GM18519 (cell line): ENCODE data around the gene OBP2A.

Experiments
- ATAC-seq: cut with Tn5 transposase; IDR thresholded peaks from one replicate; pipeline ENCODE4 v1.9.1; 2021; ENCODE audit warnings: mild to moderate bottlenecking, moderate library complexity; ENCODE audit not compliant: unreplicated experiment, low FRiP score

OBP2A gene

GRCh38 chr9:135574943-135575342, 29.0 kb downstream of the OBP2A start:
- ATAC-seq: no peak

- no peak for ATAC-seq
Observed at GRCh38 chr9:135575995-135576631, 30.2 kb downstream of the OBP2A start.

- no peak for ATAC-seq
Observed at GRCh38 chr9:135577256-135577655, 31.3 kb downstream of the OBP2A start.

GRCh38 chr9:135579356-135579755, 33.4 kb downstream of the OBP2A start:
- ATAC-seq: no peak

- ATAC-seq: no peak
Observed at GRCh38 chr9:135579889-135580660, 34.1 kb downstream of the OBP2A start.

GRCh38 chr9:135580664-135581380, 34.9 kb downstream of the OBP2A start:
- no peak for ATAC-seq

GRCh38 chr9:135581636-135582426, 35.9 kb downstream of the OBP2A start:
- ATAC-seq: no peak

DNA sequence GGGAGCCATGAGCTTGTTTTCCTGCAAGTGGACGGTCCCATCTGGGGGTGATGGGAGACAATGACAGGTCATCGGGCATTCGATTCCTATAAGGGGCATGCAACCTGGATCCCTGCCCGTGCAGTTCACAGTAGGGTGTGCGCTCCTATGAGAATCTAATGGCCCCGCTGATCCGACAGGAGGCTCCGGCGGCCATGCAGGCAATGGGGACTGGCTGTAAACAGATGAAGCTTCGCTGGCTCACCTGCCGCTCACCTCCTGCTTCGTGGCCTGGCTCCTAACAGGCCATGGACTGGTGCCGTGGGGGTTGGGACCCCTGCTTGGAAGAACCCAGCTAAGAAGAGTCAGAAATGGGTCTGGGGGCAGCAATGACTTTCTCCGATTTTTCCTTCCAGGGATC, 36.6 kb downstream of the OBP2A start:
- ATAC-seq: no peak

- ATAC-seq: no peak
Observed at GRCh38 chr9:135582966-135583687, 37.2 kb downstream of the OBP2A start.

DNA sequence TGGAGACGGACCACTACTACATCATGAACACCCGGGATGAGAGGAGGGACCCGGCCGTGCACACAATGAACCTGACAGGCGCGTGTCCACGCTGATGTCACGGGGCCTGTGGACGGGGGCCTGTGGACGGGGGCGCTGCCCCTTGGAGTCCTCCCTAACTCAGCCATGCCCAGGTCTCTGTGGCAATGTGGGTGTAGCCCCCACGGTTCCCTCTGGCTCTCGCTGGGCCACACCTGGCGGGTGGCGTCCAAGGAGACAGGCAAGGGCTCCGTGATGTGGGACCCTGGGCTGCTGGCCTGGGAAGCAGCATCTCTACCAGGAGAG, 37.7 kb downstream of the OBP2A start:
- no peak for ATAC-seq

- ATAC-seq: no peak
Observed at GRCh38 chr9:135584371-135584770, 38.4 kb downstream of the OBP2A start.

- no peak for ATAC-seq
Observed at GRCh38 chr9:135584934-135585333, 39.0 kb downstream of the OBP2A start.

GRCh38 chr9:135586601-135587109, 40.7 kb downstream of the OBP2A start:
- ATAC-seq: no peak

- no peak for ATAC-seq
Observed at GRCh38 chr9:135587658-135588057, 41.7 kb downstream of the OBP2A start.

- ATAC-seq: no peak
Observed at GRCh38 chr9:135588371-135588770, 42.4 kb downstream of the OBP2A start.

GRCh38 chr9:135588886-135589595, 43.1 kb downstream of the OBP2A start:
- ATAC-seq: no peak

- no peak for ATAC-seq
Observed at GRCh38 chr9:135589596-135590485, 43.9 kb downstream of the OBP2A start.

GRCh38 chr9:135590486-135591079, 44.7 kb downstream of the OBP2A start:
- no peak for ATAC-seq
